GM12801 (cell line): ENCODE measurements around the gene ZNF684.

Experiments used
- TF ChIP-seq, protein P1 (sequence below): IDR thresholded peaks from one replicate; pipeline ENCODE4 v1.5.1; 2011; ENCODE audit warnings: control low read depth; ENCODE audit not compliant: insufficient read length; ENCODE audit errors: extremely low read depth

ZNF684 gene

DNA sequence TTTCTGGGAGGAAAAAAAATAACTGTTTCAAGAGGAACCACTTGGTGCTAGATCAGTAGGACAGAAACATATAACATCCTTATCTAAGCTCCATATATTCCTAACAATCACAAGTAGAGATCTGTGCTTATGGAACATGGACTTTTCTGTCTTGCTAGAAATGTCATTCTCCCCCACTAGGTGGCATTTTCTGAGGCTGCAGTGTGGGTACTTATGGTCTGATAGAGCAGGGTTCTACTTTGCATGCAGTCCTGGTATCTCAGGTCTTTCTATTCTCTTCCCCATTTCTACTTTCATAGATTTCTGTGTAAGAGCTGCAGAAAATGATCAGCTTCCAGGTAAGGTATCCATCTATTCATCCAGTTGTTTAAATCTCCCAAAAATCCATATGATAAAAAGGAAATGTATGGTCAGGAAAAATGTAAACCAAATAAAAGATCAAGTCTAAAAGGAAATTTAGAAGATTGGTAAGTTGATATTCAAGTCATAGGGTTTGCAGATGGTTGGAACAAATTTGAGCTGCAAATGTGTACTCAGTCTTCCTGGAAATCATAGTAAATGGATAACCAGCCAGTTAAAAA lies 1.5 kb downstream of the ZNF684 start:
- TF ChIP-seq, protein P1, sequence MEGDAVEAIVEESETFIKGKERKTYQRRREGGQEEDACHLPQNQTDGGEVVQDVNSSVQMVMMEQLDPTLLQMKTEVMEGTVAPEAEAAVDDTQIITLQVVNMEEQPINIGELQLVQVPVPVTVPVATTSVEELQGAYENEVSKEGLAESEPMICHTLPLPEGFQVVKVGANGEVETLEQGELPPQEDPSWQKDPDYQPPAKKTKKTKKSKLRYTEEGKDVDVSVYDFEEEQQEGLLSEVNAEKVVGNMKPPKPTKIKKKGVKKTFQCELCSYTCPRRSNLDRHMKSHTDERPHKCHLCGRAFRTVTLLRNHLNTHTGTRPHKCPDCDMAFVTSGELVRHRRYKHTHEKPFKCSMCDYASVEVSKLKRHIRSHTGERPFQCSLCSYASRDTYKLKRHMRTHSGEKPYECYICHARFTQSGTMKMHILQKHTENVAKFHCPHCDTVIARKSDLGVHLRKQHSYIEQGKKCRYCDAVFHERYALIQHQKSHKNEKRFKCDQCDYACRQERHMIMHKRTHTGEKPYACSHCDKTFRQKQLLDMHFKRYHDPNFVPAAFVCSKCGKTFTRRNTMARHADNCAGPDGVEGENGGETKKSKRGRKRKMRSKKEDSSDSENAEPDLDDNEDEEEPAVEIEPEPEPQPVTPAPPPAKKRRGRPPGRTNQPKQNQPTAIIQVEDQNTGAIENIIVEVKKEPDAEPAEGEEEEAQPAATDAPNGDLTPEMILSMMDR: no peak

DNA sequence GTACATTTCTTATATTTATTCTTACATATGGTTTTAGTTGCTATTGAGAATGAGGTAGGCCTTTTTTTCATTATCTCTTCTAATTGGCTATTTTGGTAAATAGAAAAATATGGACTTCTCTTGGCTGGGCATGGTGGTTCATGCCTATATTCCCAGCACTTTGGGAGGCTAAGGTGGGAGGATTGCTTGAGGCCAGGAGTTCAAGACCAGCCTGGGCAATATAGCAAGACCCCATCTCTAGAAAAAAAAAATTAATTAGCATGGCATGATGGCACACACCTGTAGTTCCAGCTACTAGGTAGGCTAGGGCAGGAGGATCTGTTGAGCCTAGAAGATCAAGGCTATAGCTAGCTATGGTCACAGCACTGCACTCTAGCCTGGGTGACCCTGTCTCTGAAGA lies 3.2 kb downstream of the ZNF684 start:
- TF ChIP-seq, protein P1: no peak

DNA sequence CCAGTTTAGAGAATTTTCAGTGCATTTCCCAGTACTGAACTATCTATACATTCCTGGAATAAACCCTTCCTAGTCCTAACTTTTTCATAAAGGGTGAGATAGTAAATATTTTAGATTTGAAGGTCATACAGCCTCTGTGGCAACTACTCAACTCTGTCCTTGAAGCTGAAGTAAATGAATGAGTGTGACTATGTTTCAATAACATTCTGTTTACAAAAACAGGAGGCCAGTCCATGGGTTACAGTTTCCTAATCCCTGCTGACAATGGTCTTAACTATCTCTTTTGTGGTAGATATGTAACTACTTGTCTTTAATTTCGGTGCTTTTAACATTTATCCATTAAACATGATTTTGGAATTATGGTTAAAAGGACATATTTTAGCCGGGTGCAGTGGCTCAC lies 4.3 kb downstream of the ZNF684 start:
- TF ChIP-seq, protein P1: no peak

DNA sequence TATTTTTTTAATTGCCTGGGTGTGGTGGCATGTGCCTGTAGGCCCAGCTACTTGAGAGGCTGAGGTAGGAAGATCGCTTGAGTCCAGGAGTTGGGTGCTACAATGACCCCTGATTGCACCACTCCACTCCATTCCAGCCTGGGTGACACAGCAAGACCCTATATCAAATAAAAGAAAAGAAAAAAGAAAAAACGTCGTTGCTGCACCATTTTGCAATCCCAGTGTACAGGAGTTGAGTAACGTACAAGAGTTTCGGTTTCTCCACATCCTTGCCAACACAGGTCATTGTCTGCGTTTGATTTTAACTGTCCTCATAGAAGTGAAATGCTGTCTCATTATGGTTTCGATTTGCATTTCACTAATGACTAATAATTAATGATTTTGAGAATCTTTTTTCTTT lies 7.9 kb downstream of the ZNF684 start:
- TF ChIP-seq, protein P1: no peak

DNA sequence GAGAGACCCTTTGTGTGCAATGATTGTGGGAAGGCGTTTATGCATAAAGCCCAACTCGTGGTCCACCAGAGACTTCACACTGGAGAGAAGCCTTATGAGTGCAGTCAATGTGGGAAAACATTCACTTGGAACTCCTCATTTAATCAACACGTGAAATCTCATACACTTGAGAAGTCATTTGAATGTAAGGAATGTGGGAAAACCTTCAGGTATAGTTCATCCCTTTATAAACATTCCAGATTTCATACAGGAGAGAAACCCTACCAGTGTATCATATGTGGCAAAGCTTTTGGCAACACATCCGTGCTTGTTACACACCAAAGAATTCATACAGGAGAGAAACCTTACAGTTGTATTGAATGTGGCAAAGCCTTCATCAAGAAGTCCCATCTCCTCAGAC lies 15.5 kb downstream of the ZNF684 start:
- TF ChIP-seq, protein P1: no peak

DNA sequence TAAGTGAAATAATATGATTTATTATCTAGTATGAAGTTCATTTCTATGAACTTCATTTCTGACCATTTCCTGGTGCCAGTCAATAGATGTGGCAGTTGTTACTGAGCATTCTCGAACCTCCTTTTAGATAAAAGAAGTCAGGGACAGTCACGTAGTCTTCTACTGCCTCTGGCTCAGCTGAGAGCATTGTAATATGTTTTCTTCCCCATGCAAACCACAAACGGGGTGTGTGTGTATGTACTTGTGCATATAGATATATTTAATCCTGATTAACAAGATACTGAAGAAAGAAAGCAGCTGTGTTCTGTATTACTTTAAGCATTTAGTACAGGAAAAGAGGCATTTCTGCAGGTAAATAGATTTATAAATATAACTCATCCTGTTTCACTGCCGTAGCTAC lies 21.6 kb downstream of the ZNF684 start:
- TF ChIP-seq, protein P1: no peak

DNA sequence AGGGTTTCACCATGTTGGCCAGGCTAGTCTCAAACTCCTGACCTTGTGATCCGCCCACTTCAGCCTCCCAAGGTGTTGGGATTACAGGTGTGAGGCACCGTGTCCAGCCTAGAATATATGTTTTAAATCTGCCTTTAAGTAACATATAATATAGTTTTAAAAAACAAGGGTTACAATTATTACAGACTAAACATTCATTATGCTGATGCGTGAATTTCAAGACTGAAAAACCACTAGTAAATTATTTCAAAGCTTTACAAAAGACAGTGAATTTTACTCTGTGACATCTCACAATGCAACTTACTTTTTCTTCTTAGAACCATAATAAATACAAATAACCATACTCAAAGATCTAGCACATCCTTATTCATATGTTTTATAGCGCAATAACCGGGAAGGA lies 24.7 kb downstream of the ZNF684 start:
- TF ChIP-seq, protein P1: no peak
